ENCODE data around the gene GLYR1. TPM values are rescaled to one million over a fixed set of nuclear protein-coding genes. Genes with fewer than 3 reads are reported as not detected.

GLYR1 gene
- total RNA-seq, 1 experiment from 2014 or later: 135 TPM

DNA sequence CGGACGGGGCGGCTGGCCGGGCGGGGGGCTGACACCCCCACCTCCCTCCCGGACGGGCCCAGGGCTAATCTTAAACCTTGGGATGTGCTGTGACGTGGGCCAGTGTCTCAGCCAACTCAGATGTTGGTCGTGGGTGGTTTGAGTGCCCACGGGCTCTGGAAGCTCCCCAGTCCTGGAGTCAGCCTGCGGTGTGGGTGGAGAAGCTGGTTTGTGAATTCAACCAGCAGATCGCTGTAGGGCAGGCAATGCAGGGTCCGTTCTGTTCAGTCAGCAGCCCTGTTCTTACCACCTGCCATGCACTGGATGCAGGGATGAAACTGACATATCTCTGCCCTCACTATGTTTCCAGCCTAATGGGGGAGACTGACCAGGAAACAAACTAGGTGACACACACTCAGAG, 72.1 kb downstream of the GLYR1 start:
- ChIA-PET CTCF (no interaction called here), POLR2A (ENCODE audit: unreplicated experiment) (no interaction called here)
- Histone ChIP-seq H3K9me3 (ENCODE audit: insufficient read depth, low read depth) (no peaks in the 10 kb centered on the region), H3K27me3 (ENCODE audit: insufficient read depth, low read depth) (no peaks in the 10 kb centered on the region), H3K36me3 (ENCODE audit: low read depth) (no peaks in the 10 kb centered on the region), H2AFZ (no peak overlapping the region), H3K4me3 (no peak overlapping the region), H3K27ac (no peak overlapping the region), H3K4me1 (replicated peaks; ENCODE audit: insufficient read depth) (peaks cover 2% of the 10 kb centered on the region; the same call in 1 of the 2 replicates), H3F3A (ENCODE audit: insufficient read depth, low read depth) (no peaks in the 10 kb centered on the region), H4K20me1 (ENCODE audit: insufficient read depth) (no peaks in the 10 kb centered on the region), H3K79me2 (ENCODE audit: low read depth) (no peaks in the 10 kb centered on the region), H3K4me2 (no peak overlapping the region), H3K9me2 (ENCODE audit: insufficient read depth) (no peaks in the 10 kb centered on the region)
- BruUV-seq (replicated peaks): no TSS peak
- TF ChIP-seq, protein P1, sequence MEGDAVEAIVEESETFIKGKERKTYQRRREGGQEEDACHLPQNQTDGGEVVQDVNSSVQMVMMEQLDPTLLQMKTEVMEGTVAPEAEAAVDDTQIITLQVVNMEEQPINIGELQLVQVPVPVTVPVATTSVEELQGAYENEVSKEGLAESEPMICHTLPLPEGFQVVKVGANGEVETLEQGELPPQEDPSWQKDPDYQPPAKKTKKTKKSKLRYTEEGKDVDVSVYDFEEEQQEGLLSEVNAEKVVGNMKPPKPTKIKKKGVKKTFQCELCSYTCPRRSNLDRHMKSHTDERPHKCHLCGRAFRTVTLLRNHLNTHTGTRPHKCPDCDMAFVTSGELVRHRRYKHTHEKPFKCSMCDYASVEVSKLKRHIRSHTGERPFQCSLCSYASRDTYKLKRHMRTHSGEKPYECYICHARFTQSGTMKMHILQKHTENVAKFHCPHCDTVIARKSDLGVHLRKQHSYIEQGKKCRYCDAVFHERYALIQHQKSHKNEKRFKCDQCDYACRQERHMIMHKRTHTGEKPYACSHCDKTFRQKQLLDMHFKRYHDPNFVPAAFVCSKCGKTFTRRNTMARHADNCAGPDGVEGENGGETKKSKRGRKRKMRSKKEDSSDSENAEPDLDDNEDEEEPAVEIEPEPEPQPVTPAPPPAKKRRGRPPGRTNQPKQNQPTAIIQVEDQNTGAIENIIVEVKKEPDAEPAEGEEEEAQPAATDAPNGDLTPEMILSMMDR (conservative IDR thresholded peaks at IDR 0.05): no peak
- no peak for TF ChIP-seq EZH2 (IDR thresholded peaks at IDR 0.05; ENCODE audit: low read depth)
- intact Hi-C loops (cut with micrococcal nuclease; ENCODE audit: unreplicated experiment): no loop called here
- DNase-seq: no peak

DNA sequence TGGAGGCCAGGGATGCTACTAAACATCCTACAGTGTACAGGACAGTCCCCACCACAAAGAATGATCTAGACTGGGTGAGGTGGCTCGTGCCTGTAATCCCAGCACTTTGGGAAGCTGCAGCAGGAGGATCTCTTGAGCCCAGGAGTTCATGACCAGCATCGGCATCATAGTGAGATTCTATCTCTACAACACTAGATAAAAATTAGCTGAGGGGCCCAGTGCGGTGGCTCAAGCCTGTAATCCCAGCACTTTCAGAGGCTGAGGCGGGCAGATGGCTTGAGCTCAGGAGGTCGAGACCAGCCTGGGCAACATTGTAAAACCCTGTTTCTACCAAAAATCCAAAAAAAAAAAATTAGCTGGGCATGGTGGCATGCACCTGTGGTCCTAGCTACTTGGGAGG, 74.7 kb downstream of the GLYR1 start:
- H3K4me2 ChIP-seq: no peak overlapping the region
- H4K20me1 ChIP-seq (ENCODE audit: insufficient read depth): no peaks in the 10 kb centered on the region
- peaks cover 11% of the 10 kb centered on the region; the same call in 1 of the 2 replicates for H3F3A ChIP-seq (ENCODE audit: insufficient read depth, low read depth)
- ChIA-PET POLR2A (ENCODE audit: unreplicated experiment) (interaction anchor here (0.7 to 1.7 kb wide), 2 partner anchors 23 to 28 kb away, joined by 5 to 11 read pairs; no protein-coding TSS in a partner anchor), CTCF (no interaction called here)
- TF ChIP-seq, protein P1 (conservative IDR thresholded peaks at IDR 0.05): no peak
- no peak for TF ChIP-seq EZH2 (IDR thresholded peaks at IDR 0.05; ENCODE audit: low read depth)
- H3K27me3 ChIP-seq (ENCODE audit: insufficient read depth, low read depth): no peaks in the 10 kb centered on the region
- no peak overlapping the region for H3K27ac ChIP-seq
- H3K4me1 ChIP-seq (replicated peaks; ENCODE audit: insufficient read depth): peaks cover 5% of the 10 kb centered on the region
- no peaks in the 10 kb centered on the region for H3K9me3 ChIP-seq (ENCODE audit: insufficient read depth, low read depth)
- intact Hi-C loops (cut with micrococcal nuclease; ENCODE audit: unreplicated experiment): no loop called here
- H2AFZ ChIP-seq: no peak overlapping the region
- H3K79me2 ChIP-seq (ENCODE audit: low read depth): no peaks in the 10 kb centered on the region
- H3K9me2 ChIP-seq (ENCODE audit: insufficient read depth): no peaks in the 10 kb centered on the region
- no peak overlapping the region for H3K4me3 ChIP-seq
- no peaks in the 10 kb centered on the region for H3K36me3 ChIP-seq (ENCODE audit: low read depth)
- no TSS peak for BruUV-seq (replicated peaks)
- DNase-seq: no peak

DNA sequence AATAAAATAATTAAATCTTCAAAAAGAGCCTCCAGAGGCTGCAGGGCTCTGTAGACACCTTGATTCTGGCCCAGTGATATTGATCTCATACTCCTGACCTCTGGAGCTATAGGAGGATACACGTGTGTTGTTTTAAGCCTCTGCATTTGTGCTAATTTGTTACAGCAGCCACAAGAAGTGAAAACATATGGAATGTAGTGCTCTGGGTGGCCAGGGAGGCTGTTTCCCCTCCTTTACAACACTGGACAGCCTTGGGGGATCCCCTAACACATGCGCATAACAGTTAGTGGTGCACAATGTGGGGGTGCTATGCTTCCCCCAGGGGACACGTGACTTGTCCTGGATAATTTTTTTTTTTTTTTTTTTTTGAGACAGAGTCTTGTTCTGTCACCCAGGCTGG, 75.4 kb downstream of the GLYR1 start:
- no peak for TF ChIP-seq EZH2 (IDR thresholded peaks at IDR 0.05; ENCODE audit: low read depth)
- TF ChIP-seq, protein P1 (conservative IDR thresholded peaks at IDR 0.05): no peak
- no peak for DNase-seq
- BruUV-seq (replicated peaks): no TSS peak
- H2AFZ ChIP-seq: no peak overlapping the region
- no peak overlapping the region for H3K4me2 ChIP-seq
- no peak overlapping the region for H3K27ac ChIP-seq
- no peak overlapping the region for H3K4me3 ChIP-seq
- H3K36me3 ChIP-seq (ENCODE audit: low read depth): no peaks in the 10 kb centered on the region
- CTCF ChIA-PET: interaction anchor here (0.6 kb wide), 1 partner anchor 147 kb away, joined by 5 read pairs; no protein-coding TSS in a partner anchor
- peaks cover 2% of the 10 kb centered on the region for H3K79me2 ChIP-seq (ENCODE audit: low read depth)
- no peaks in the 10 kb centered on the region for H3K9me2 ChIP-seq (ENCODE audit: insufficient read depth)
- peaks cover 11% of the 10 kb centered on the region; the same call in 1 of the 2 replicates for H3F3A ChIP-seq (ENCODE audit: insufficient read depth, low read depth)
- no peaks in the 10 kb centered on the region for H3K9me3 ChIP-seq (ENCODE audit: insufficient read depth, low read depth)
- H3K4me1 ChIP-seq (replicated peaks; ENCODE audit: insufficient read depth): peaks cover 5% of the 10 kb centered on the region
- H4K20me1 ChIP-seq (ENCODE audit: insufficient read depth): no peaks in the 10 kb centered on the region
- H3K27me3 ChIP-seq (ENCODE audit: insufficient read depth, low read depth): no peaks in the 10 kb centered on the region
- intact Hi-C loops (cut with micrococcal nuclease; ENCODE audit: unreplicated experiment): no loop called here
- POLR2A ChIA-PET (ENCODE audit: unreplicated experiment): interaction anchor here (1.7 kb wide), 1 partner anchor 24 kb away, joined by 11 read pairs; no protein-coding TSS in a partner anchor
